C4-2B (cell line): ENCODE data around the gene PSD4.

Experiments
- CTCF ChIP-seq: fragments of 450-650 bp; conservative IDR thresholded peaks from 2 replicates; pipeline ENCODE4 v1.5.1; 2017; ENCODE audit warnings: mild to moderate bottlenecking
- ZFX ChIP-seq: fragments of 450-650 bp; IDR thresholded peaks from 2 replicates; pipeline ENCODE4 v1.6.1; 2017

- TF ChIP-seq CTCF: no peak
- no peak for TF ChIP-seq ZFX
Measured at GRCh38 chr2:113187771-113188170, 14.0 kb downstream of the PSD4 start.
